Thoracic aorta (tissue), 2 donors: Measurements from ENCODE around the gene NUAK1. TPM values are rescaled to one million over a fixed set of nuclear protein-coding genes. Genes with fewer than 3 reads are reported as not detected.
A peak's percentile ranks its signal among the peaks of the same experiment; 100 is the strongest.

Experiments
- ATAC-seq: fragments of 150-250 bp; one replicate; pipeline ENCODE4 v1.8.0; 2017; ENCODE audit warnings: low read depth; ENCODE audit not compliant: insufficient number of reproducible peaks, low FRiP score
- DNase-seq: peaks from one replicate; pipeline ENCODE4 v3.0.0-alpha.2; 2020; ENCODE audit warnings: low spot score
- H3K27ac ChIP-seq, 2 donors: fragments of 200-600 bp; sonication (generic); 1 replicate in 1 of 2; 2 replicates in 1 of 2; pipeline ENCODE4 v1.5.1; 2016; ENCODE audit warnings: mild to moderate bottlenecking in 2 of 2, moderate library complexity in 2 of 2
- H3K27me3 ChIP-seq: fragments of 200-600 bp; sonication (generic); replicated peaks from 2 replicates; pipeline ENCODE4 v1.6.0; 2016; ENCODE audit warnings: mild to moderate bottlenecking; ENCODE audit not compliant: insufficient read depth
- H3K36me3 ChIP-seq: fragments of 200-600 bp; sonication (generic); one replicate; pipeline ENCODE4 v1.5.1; 2016
- H3K4me1 ChIP-seq, 2 donors: fragments of 200-600 bp; sonication (generic); 1 replicate in 1 of 2; 2 replicates in 1 of 2; pipeline versions ENCODE4 v1.5.1 to v1.6.0; 2016; ENCODE audit warnings: low read depth in 2 of 2, mild to moderate bottlenecking in 1 of 2; ENCODE audit not compliant: control insufficient read depth in 1 of 2
- H3K4me3 ChIP-seq: fragments of 200-600 bp; sonication (generic); 2 replicates; pipeline ENCODE4 v1.5.1; 2016; ENCODE audit warnings: mild to moderate bottlenecking
- H3K9me3 ChIP-seq: fragments of 200-600 bp; sonication (generic); 2 replicates; pipeline ENCODE4 v1.5.1; 2016
- CTCF ChIP-seq: fragments of 200-600 bp; sonication (generic); IDR thresholded peaks from one replicate; pipeline ENCODE4 v1.5.1; 2019; ENCODE audit warnings: antibody characterized with exemption
- total RNA-seq, 2 donors: library from RNA; depleted of rRNA; stranded (reverse); fragments of >200 nt; gene quantifications; one replicate each; pipeline versions ENCODE4 v1.1.0 to v1.2.3, GENCODE V29; 2016

NUAK1 gene
- total RNA-seq, 2 donors from 2014 or later = 20.0 to 31.4 TPM

GRCh38 chr12:106082216-106083175, 56.3 kb downstream of the NUAK1 start:
- ATAC-seq = peak; percentile 19

GRCh38 chr12:106081606-106082005, 57.1 kb downstream of the NUAK1 start:
- Histone ChIP-seq H3K36me3 (no peaks in the 10 kb centered on the region), H3K9me3 (no peaks in the 10 kb centered on the region), H3K27ac (peak overlapping the region; percentile 88 to 89), H3K27me3 (no peaks in the 10 kb centered on the region), H3K4me1 (peaks cover 61 to 78% of the 10 kb centered on the region in 2 donors), H3K4me3 (no peak overlapping the region)
- no peak for ATAC-seq
- no peak for TF ChIP-seq CTCF
- DNase-seq = no peak

More at GRCh38 chr12:106082216-106083175, 56.3 kb downstream of the NUAK1 start:
- peaks cover 61 to 82% of the 10 kb centered on the region in 2 donors for H3K4me1 ChIP-seq
- no peaks in the 10 kb centered on the region for H3K27me3 ChIP-seq
- no peak for TF ChIP-seq CTCF
- no peaks in the 10 kb centered on the region for H3K36me3 ChIP-seq
- no peak overlapping the region for H3K4me3 ChIP-seq
- no peak for DNase-seq
- H3K27ac ChIP-seq = peak overlapping the region; percentile 88 to 89
- H3K9me3 ChIP-seq = no peaks in the 10 kb centered on the region

- H3K36me3 ChIP-seq = no peaks in the 10 kb centered on the region
- ATAC-seq (no peak), DNase-seq (no peak)
- H3K27me3 ChIP-seq = no peaks in the 10 kb centered on the region
- no peaks in the 10 kb centered on the region for H3K9me3 ChIP-seq
- peak overlapping the region; percentile 88 to 89 for H3K27ac ChIP-seq
- H3K4me3 ChIP-seq = no peak overlapping the region
- no peak for TF ChIP-seq CTCF
- peaks cover 61 to 82% of the 10 kb centered on the region in 2 donors for H3K4me1 ChIP-seq
Observed at GRCh38 chr12:106080791-106081170, 58.0 kb downstream of the NUAK1 start.

- Histone ChIP-seq H3K27me3 (no peaks in the 10 kb centered on the region), H3K27ac (peak overlapping the region; percentile 88 to 89), H3K4me3 (peak overlapping the region; percentile 15), H3K9me3 (no peaks in the 10 kb centered on the region), H3K4me1 (peaks cover 61 to 82% of the 10 kb centered on the region in 2 donors), H3K36me3 (no peaks in the 10 kb centered on the region)
- TF ChIP-seq CTCF = no peak
- ATAC-seq = peak; percentile 61
- DNase-seq = no peak
Observed at GRCh38 chr12:106080041-106080790, 58.5 kb downstream of the NUAK1 start.
